Upper lobe of left lung (tissue), 6 donors: Measurements from ENCODE around the gene SLC15A2. TPM values are rescaled to one million over a fixed set of nuclear protein-coding genes. Genes with fewer than 3 reads are reported as not detected.

ENCODE experiments used
- ATAC-seq, 2 donors: fragments of 200-7000 bp; cut with Tn5 transposase; one replicate each; pipeline ENCODE4 v1.9.1; 2022; ENCODE audit warnings: mild to moderate bottlenecking in 2 of 2, moderate library complexity in 2 of 2; ENCODE audit not compliant: low FRiP score in 2 of 2
- DNase-seq, 2 donors: peaks; one replicate each; pipeline ENCODE4 v3.0.0-alpha.2; 2019 to 2020
- H3K27ac ChIP-seq, 4 donors: fragments of 200-600 bp; sonication (generic); one replicate each; pipeline ENCODE4 v1.5.1; 2016 to 2019
- H3K27me3 ChIP-seq, 4 donors: fragments of 200-600 bp; sonication (generic); one replicate each; pipeline ENCODE4 v1.5.1; 2017 to 2019
- H3K36me3 ChIP-seq, 4 donors: fragments of 200-600 bp; sonication (generic); one replicate each; pipeline ENCODE4 v1.5.1; 2016 to 2019
- H3K4me1 ChIP-seq, 4 donors: fragments of 200-600 bp; sonication (generic); one replicate each; pipeline ENCODE4 v1.5.1; 2018 to 2019
- H3K4me3 ChIP-seq, 4 donors: fragments of 200-600 bp; sonication (generic); one replicate each; pipeline ENCODE4 v1.5.1; 2017 to 2019; ENCODE audit warnings: mild to moderate bottlenecking in 2 of 4, moderate library complexity in 1 of 4
- H3K9me3 ChIP-seq, 4 donors: fragments of 200-600 bp; sonication (generic); one replicate each; pipeline ENCODE4 v1.5.1; 2018 to 2019
- CTCF ChIP-seq, 6 experiments: fragments of 450-650 bp in 4 of 6; fragments of 200-600 bp in 2 of 6; sonication (generic) in 2 of 6; IDR thresholded peaks; one replicate each; pipeline ENCODE4 v1.5.1; 2016 to 2019; ENCODE audit warnings: antibody characterized with exemption in 6 of 6
- EP300 ChIP-seq, 4 donors: sonication (generic); formaldehyde crosslinking; IDR thresholded peaks; one replicate each; pipeline ENCODE4 v1.5.1; 2017; ENCODE audit warnings: antibody characterized with exemption in 4 of 4, control low read depth in 2 of 4
- POLR2A ChIP-seq, 4 donors: fragments of 450-650 bp; IDR thresholded peaks; one replicate each; pipeline ENCODE4 v1.5.1; 2016 to 2017; ENCODE audit warnings: antibody characterized with exemption in 4 of 4, mild to moderate bottlenecking in 2 of 4
- POLR2AphosphoS5 ChIP-seq, 2 donors: sonication (generic); formaldehyde crosslinking; IDR thresholded peaks; one replicate each; pipeline ENCODE4 v1.5.1; 2017; ENCODE audit warnings: antibody characterized with exemption in 2 of 2
- WGBS, 2 donors: methylation state at CpG; one replicate each; pipeline ENCODE4 v1.1.5; 2017 to 2018; 5-methylcytosine and 5-hydroxymethylcytosine counted together
- total RNA-seq, 6 donors: library from RNA; depleted of rRNA in 4 of 6; stranded (reverse); fragments of >200 nt in 4 of 6; gene quantifications; one replicate each; pipeline versions ENCODE4 v1.1.0 to v1.2.1, GENCODE V29; 2016 to 2021
- donor health status: DM: no; HTN: no; CAD: no; lungs with moderate emphysema.
- donor health status: DM: no; HTN: yes; CAD: no; lungs with severe emphysema.

SLC15A2 gene
- total RNA-seq, 6 donors from 2014 or later, result 25.1 to 72.4 (median 40.8) TPM

GRCh38 chr3:121963608-121964007 lies 69.4 kb downstream of the SLC15A2 start:
- no peaks in the 10 kb centered on the region for H3K4me1 ChIP-seq
- no peaks in the 10 kb centered on the region for H3K36me3 ChIP-seq
- no peak for TF ChIP-seq CTCF (IDR thresholded peaks at IDR 0.05)
- TF ChIP-seq POLR2A (IDR thresholded peaks at IDR 0.05), result no peak
- TF ChIP-seq POLR2AphosphoS5 (IDR thresholded peaks at IDR 0.05), result no peak
- TF ChIP-seq EP300 (IDR thresholded peaks at IDR 0.05), result no peak
- H3K27ac ChIP-seq, result no peak overlapping the region
- no peaks in the 10 kb centered on the region for H3K27me3 ChIP-seq
- no peaks in the 10 kb centered on the region for H3K9me3 ChIP-seq
- no peak overlapping the region for H3K4me3 ChIP-seq
- ATAC-seq (no peak), DNase-seq (no peak)
- 100% methylated on average over 1 of the region's 1 CpG for WGBS, 2 donors

GRCh38 chr3:121969631-121970030 lies 75.4 kb downstream of the SLC15A2 start:
- no peaks in the 10 kb centered on the region for H3K4me1 ChIP-seq
- no peak overlapping the region for H3K27ac ChIP-seq
- no peaks in the 10 kb centered on the region for H3K27me3 ChIP-seq
- H3K4me3 ChIP-seq, result no peak overlapping the region
- WGBS, 2 donors, result 85 to 89% methylated on average over 2 of the region's 2 CpGs
- ATAC-seq (no peak), DNase-seq (no peak)
- no peaks in the 10 kb centered on the region for H3K9me3 ChIP-seq
- TF ChIP-seq EP300 (IDR thresholded peaks at IDR 0.05) (no peak), POLR2A (IDR thresholded peaks at IDR 0.05) (no peak), CTCF (IDR thresholded peaks at IDR 0.05) (no peak), POLR2AphosphoS5 (IDR thresholded peaks at IDR 0.05) (no peak)
- H3K36me3 ChIP-seq, result no peaks in the 10 kb centered on the region

GRCh38 chr3:121970047-121970446 lies 75.8 kb downstream of the SLC15A2 start:
- 70 to 71% methylated on average over 1 of the region's 1 CpG for WGBS, 2 donors
- no peaks in the 10 kb centered on the region for H3K4me1 ChIP-seq
- TF ChIP-seq POLR2AphosphoS5 (IDR thresholded peaks at IDR 0.05), result no peak
- no peak for TF ChIP-seq POLR2A (IDR thresholded peaks at IDR 0.05)
- no peak for TF ChIP-seq CTCF (IDR thresholded peaks at IDR 0.05)
- H3K27ac ChIP-seq, result no peak overlapping the region
- H3K9me3 ChIP-seq, result no peaks in the 10 kb centered on the region
- no peaks in the 10 kb centered on the region for H3K36me3 ChIP-seq
- ATAC-seq (no peak), DNase-seq (no peak)
- no peaks in the 10 kb centered on the region for H3K27me3 ChIP-seq
- H3K4me3 ChIP-seq, result no peak overlapping the region

- Histone ChIP-seq H3K4me3 (no peak overlapping the region), H3K27me3 (no peaks in the 10 kb centered on the region), H3K4me1 (no peaks in the 10 kb centered on the region), H3K36me3 (no peaks in the 10 kb centered on the region), H3K9me3 (no peaks in the 10 kb centered on the region), H3K27ac (no peak overlapping the region)
- ATAC-seq (no peak), DNase-seq (no peak)
- WGBS, 2 donors, result 81 to 98% methylated on average over 2 of the region's 2 CpGs
- no peak for TF ChIP-seq CTCF (IDR thresholded peaks at IDR 0.05)
- TF ChIP-seq EP300 (IDR thresholded peaks at IDR 0.05), result no peak
Observed at GRCh38 chr3:121974601-121975111, 80.5 kb downstream of the SLC15A2 start.

- Histone ChIP-seq H3K27ac (no peak overlapping the region), H3K4me3 (no peak overlapping the region), H3K36me3 (no peaks in the 10 kb centered on the region), H3K27me3 (no peaks in the 10 kb centered on the region), H3K4me1 (no peaks in the 10 kb centered on the region), H3K9me3 (no peaks in the 10 kb centered on the region)
- WGBS, 2 donors, result 63 to 100% methylated on average over 1 of the region's 1 CpG
- no peak for TF ChIP-seq CTCF (IDR thresholded peaks at IDR 0.05)
- no peak for TF ChIP-seq EP300 (IDR thresholded peaks at IDR 0.05)
- no peak for TF ChIP-seq POLR2A (IDR thresholded peaks at IDR 0.05)
- no peak for TF ChIP-seq POLR2AphosphoS5 (IDR thresholded peaks at IDR 0.05)
- ATAC-seq (no peak), DNase-seq (no peak)
Observed at GRCh38 chr3:121975702-121976302, 81.6 kb downstream of the SLC15A2 start.
